GM12864 (cell line): ENCODE results near the gene FAF1.

Experiments
- DNase-seq: peaks from one replicate; pipeline ENCODE4 v3.0.0-alpha.2; 2011; ENCODE audit warnings: low read depth
- H3K4me3 ChIP-seq: 2 replicates; pipeline ENCODE4 v1.5.1; 2011; ENCODE audit warnings: mild to moderate bottlenecking, low read depth, low read length, control low read depth
- CTCF ChIP-seq: IDR thresholded peaks from 2 replicates; pipeline ENCODE4 v1.5.1; 2011; ENCODE audit warnings: low read depth, mild to moderate bottlenecking, moderate library complexity, low read length, control low read depth, inconsistent platforms; ENCODE audit errors: missing control alignments

The FAF1 gene

GRCh38 chr1:50969611-50970508, 9.8 kb upstream of the FAF1 start, which contains the start of gene CDKN2C:
CDKN2C (plus strand) TSS chr1:50970245; CDS start chr1:50970369, 124 bp downstream.
- peak within 1 kb of the TSS; percentile 92 for H3K4me3 ChIP-seq
- TF ChIP-seq CTCF = no peak
- peak; percentile 56 for DNase-seq

- TF ChIP-seq CTCF = no peak
- no peak for DNase-seq
- H3K4me3 ChIP-seq = peak overlapping the region; percentile 92
Observed at GRCh38 chr1:50968821-50969610, 8.9 kb upstream of the FAF1 start.

GRCh38 chr1:50968158-50968820, 8.2 kb upstream of the FAF1 start:
- peak; percentile 67 for DNase-seq
- peak overlapping the region; percentile 92 for H3K4me3 ChIP-seq
- TF ChIP-seq CTCF = peak; percentile 23

- no peak for TF ChIP-seq CTCF
- no peak for DNase-seq
- H3K4me3 ChIP-seq = peak overlapping the region; percentile 92
Observed at GRCh38 chr1:50967416-50968157, 7.5 kb upstream of the FAF1 start.

GRCh38 chr1:50966991-50967390, 6.9 kb upstream of the FAF1 start:
- TF ChIP-seq CTCF = no peak
- H3K4me3 ChIP-seq = peak overlapping the region; percentile 92; the same call in 1 of the 2 replicates
- no peak for DNase-seq

GRCh38 chr1:50964863-50965262, 4.8 kb upstream of the FAF1 start:
- TF ChIP-seq CTCF = no peak
- no peak overlapping the region for H3K4me3 ChIP-seq
- no peak for DNase-seq
